Breast epithelium (tissue), 3 donors: ENCODE results near the gene ARHGAP9.

Experiments
- CTCF ChIP-seq, 3 donors: fragments of 450-650 bp; IDR thresholded peaks; one replicate each; pipeline ENCODE4 v1.5.1; 2016 to 2017; ENCODE audit warnings: antibody characterized with exemption in 3 of 3, mild to moderate bottlenecking in 3 of 3, moderate library complexity in 3 of 3
- POLR2A ChIP-seq: fragments of 450-650 bp; IDR thresholded peaks from one replicate; pipeline ENCODE4 v1.6.1; 2016; ENCODE audit warnings: antibody characterized with exemption, mild to moderate bottlenecking, moderate library complexity

GRCh38 chr12:57515934-57516541 lies 36.4 kb upstream of the ARHGAP9 start:
- TF ChIP-seq CTCF (IDR thresholded peaks at IDR 0.05) = no peak
- TF ChIP-seq POLR2A = no peak
